ENCODE data around the gene ENKD1.

DNA sequence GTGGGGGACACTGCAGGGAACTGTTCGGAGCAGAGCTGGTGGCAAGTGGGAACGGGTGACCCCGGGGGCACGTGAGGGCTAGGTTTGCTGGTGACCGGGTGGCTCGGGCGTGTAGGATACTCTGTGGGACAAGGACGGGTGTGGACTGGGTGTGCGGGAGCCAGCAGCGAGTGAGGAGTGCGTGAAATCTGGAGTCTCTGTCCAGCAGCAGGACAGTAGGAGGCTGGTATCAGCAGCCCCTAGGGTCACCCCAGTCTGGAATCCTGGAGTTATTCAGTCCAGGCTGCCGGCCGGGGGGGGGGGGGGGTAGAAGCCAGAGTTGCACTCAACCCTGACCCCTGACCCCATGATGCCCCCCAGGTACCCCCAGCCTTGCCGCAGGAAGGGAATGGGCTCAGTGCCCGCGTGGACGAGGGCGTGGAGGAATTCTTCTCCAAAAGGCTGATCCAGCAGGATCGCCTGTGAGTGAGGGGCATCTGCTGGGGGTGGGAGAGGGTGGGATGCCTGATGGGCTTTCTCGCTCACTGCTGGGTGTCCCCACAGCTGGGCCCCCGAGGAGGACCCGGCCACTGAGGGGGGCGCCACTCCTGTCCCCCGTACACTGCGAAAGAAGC lies 12.7 kb downstream of the ENKD1 start:
- TF ChIP-seq, protein P1, sequence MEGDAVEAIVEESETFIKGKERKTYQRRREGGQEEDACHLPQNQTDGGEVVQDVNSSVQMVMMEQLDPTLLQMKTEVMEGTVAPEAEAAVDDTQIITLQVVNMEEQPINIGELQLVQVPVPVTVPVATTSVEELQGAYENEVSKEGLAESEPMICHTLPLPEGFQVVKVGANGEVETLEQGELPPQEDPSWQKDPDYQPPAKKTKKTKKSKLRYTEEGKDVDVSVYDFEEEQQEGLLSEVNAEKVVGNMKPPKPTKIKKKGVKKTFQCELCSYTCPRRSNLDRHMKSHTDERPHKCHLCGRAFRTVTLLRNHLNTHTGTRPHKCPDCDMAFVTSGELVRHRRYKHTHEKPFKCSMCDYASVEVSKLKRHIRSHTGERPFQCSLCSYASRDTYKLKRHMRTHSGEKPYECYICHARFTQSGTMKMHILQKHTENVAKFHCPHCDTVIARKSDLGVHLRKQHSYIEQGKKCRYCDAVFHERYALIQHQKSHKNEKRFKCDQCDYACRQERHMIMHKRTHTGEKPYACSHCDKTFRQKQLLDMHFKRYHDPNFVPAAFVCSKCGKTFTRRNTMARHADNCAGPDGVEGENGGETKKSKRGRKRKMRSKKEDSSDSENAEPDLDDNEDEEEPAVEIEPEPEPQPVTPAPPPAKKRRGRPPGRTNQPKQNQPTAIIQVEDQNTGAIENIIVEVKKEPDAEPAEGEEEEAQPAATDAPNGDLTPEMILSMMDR (IDR thresholded peaks at IDR 0.05), result no peak
- TF ChIP-seq EP300 (IDR thresholded peaks at IDR 0.05; ENCODE audit: low read depth), result no peak
- no peak for TF ChIP-seq POLR2A (IDR thresholded peaks at IDR 0.05)
- TF ChIP-seq POLR2AphosphoS5 (IDR thresholded peaks at IDR 0.05), result no peak

Data from transverse colon (tissue), 4 donors.